GM15510 (cell line): Measurements from ENCODE around the gene NTN1.

Source experiments
- POLR2A ChIP-seq: IDR thresholded peaks from 3 replicates; pipeline ENCODE4 v1.6.1; 2011; ENCODE audit warnings: borderline replicate concordance; ENCODE audit not compliant: insufficient read length; ENCODE audit errors: extremely low read depth

The NTN1 gene

DNA sequence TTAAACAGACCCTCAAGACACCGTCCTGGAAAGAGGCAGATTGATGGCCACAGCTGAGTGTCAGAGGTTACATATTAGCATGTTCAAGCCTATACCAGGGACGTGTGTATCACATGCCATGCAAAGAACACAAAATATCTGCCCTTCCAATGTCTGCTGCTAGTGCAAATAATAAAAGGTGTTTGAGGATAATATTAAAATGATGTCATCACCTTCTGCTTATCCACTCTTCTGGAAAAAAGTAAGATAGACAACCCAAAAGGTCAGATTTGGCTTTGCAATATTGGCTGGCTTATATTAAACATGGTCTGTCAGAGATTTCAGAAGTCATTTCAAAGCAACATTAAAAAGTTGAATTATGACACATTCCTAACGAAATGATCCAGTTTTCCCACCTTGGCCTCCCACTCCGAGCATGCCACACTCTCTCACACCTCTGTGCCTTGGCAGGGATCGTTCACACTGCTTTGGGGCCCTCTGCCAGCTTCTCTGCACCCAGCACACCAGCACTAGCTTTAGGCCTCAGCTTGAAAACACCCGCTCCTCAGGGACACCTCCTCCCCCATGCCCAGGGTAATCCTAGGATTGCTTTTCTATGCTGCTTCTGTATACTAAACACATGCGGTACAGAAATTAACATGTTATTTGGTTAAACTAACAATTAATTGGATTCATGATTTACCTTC, 248.2 kb downstream of the NTN1 start:
- TF ChIP-seq POLR2A: no peak

DNA sequence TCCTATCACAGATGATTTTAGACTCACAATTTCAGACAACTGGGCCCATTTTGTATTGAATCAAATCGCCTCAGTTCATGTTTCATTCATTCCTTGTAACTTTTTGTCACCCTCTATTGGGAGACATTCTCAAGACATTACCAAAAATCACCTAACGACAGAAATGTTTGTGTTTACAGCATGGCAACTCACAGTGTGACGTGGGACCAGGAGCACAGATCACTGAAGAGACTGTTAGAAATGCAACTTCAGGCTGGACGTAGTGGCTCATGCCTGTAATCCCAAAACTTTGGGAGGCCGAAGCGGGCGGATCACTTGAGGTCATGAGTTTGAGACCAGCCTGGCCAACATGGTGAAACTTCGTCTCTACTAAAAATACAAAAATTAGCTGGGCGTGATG, 249.6 kb downstream of the NTN1 start:
- no peak for TF ChIP-seq POLR2A

DNA sequence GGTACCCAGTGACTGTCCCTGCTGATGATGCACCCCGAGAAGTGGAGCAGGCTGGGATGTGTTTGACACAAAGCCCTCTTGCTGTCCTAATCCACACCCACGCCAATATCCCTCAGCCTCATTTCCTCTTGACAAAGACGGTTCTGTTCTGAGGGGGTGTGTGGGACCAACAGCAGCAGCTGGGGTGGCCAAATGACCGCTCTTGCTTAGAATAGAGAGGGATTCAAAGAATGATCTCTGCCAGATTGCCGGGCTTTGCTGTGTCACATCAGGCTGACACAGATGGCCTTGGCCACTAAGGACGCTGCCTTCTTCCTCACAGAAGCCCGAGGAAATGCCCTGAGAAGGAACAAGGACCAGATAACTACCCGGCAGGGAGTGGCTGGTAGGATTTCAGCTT, 250.7 kb downstream of the NTN1 start:
- TF ChIP-seq POLR2A: no peak

DNA sequence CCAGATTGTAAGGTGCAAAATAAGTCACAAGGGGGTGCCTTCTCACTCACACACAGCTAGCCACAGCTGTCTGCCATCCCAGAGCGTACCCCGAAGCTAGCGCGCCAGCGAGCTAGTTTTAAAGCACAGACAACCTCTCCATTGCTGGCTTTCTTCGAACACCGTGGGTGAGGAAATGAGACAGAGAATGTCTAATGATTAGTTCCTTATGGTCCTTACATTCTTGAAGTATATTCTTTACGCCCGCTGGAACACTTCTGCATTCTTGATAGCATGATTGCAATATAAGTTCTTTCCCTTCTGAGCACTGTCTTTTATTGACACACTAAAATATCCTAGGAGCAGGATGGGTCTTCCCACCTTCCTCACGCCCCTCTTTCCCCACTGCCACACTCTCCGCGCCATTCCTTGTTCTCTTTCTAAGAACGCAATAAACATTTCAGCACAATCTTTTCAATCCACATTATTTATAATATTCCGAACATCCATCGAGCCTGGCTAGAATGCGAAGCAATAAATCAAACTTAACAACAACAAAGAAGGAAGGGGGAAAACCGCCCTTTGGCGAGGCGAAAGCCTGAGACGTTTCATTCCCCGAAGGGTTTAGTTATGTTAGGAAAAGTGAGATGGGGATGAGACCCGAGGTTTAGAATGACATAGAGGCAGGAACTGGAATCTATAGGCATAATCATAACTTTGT, 251.3 kb downstream of the NTN1 start:
- TF ChIP-seq POLR2A: no peak

DNA sequence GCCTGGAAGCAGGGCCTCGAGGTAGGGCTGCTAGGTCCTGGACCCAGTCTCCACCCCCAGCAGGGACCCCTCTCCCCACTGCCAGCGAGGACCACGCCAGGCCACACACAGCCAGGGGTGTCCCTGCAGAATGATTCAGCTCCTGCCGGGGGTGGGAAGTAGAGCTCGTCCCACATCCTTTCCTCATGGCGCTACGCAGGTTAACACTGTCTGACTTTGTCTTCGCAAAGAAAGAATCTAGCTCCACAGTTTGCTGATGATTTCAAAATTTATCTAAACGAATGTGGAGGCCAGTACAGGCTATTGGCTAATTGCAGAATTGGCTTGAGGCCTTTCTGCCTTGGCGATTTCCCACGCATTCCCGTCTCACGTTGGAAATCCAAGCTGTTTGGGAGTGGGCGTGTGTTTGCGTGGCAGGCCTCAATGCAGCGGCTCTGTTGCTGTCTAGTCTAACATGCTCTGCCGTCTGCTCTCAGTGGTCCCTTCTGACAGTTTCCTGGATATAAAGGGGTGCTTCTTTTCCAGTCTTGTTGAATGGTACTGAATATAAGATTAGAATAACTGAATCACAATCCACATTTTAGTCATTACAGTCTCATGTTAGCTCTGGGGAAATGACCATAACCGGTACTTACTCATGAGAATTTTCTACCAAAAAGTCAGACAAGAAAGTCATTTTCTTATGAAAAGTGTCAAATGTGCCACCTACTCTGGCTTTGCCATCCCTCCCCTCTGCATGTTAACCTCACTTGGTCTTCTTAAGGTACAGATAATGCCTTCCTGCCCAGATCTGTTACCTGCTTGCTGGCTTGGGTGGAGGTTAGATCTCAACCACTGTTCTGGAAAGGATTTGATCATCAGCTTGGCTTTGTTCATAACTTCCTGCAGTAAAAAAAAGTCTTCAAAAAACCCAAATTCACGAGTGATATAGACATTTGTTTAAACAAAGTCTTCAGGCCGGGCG, 252.4 kb downstream of the NTN1 start:
- TF ChIP-seq POLR2A: no peak

DNA sequence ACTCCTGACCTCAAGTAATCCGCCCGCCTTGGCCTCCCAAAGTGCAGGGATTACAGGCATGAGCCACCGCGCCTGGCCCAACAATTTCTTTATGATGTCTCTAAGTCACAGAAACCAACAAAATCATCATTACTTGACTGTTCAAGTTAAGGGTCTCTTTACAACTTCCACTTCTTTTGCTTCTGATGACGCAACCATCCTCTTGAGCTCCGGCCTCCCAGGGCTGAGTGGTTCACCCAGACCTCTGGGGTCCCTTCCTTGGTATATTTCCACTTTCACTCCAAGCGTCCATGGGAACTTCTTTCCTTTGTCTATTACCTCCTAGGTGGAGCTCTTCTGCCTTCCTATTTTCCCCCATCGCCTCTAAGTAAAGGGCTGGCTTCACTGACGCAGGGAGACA, 253.7 kb downstream of the NTN1 start:
- TF ChIP-seq POLR2A: no peak

DNA sequence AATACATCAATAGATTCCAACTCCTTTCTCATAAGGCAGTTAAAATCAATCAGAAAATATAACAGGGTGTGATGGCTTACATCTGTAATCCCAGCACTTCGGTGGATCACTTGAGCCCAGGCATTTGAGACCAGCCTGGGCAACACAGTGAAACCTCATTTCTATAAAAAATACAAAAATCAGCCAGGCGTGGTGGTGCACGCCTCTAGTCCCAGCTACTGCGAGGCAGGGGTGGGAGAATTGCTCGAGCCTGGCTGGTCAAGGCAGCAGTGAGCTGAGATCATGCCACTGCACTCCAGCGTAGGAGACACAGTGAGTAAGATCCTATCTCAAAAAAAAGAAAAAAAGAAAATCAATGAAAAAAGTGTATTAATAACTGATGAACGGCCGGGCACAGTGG, 258.6 kb downstream of the NTN1 start:
- no peak for TF ChIP-seq POLR2A

DNA sequence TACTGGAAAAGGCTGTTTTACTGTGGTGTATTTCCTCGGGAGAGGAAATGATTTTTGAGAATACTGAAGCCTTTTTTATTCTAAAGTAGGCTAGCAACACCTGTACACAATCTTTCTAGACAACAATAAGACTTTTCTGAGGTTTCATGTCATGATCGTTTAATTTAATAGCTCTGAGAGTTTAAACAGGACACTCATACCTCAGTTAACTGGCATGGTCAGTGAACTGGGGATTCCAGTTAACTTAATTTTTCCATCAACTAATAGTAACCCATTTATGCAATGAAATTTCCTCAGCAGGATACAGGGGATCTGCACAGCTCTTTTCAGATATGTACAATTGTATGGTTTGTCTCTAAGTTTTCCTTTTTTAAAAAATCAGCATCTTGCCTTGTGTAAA, 262.6 kb downstream of the NTN1 start:
- no peak for TF ChIP-seq POLR2A

DNA sequence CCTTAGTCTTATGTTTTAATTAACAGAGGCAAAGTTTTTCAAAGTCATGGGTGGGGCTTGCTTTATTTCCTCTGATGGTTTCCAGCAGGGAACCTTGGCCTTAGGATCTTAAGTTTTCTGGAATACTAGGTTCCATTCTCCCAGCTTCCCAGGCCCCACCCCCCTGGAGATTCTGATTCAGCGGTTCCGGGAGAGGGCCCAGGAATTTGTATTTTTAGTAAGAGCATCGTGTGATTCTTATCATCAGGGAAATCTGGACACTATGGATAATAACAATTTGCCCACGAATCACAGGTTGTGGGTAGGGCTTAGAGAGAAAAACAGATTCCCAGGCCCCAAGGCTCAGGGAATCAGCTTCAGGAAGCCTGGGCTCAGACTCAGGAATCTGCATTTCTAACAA, 263.6 kb downstream of the NTN1 start:
- TF ChIP-seq POLR2A: no peak

DNA sequence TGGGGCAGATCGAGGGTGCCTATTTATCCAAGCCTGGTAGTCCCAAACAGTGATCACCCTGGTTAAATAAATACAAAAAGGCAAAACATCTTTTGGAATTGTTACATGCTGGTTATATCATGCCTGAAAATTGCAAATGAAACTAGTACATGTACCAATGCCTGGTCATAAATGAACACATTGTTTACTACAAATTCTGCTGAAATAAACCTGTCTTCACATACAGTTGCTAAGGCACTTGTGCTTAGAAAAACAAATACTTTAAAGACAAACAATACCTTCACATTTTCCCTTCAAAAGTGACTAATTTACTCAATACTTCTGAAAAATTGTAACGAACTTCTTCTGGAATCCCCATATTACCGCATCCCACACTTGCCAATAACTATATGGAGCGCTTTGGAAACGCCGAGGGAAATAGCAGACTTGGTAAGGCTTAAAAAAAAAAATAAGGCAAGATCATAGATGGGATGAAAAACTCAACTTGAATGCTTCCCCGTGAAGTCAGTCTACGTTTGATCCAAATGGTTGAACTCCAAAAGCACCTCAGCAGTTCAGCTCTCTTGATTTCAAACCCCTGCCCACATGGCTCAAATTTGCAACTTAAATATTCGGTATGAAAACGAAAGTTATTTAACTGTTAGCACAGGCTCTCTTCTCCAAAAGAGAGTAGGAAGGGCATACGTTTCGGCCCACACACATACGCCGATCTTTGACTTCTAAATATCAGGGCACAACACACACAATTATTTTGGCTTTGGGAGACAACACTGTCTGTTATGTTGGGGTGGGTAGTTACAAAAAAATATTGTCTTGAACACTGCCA, 264.5 kb downstream of the NTN1 start:
- no peak for TF ChIP-seq POLR2A

DNA sequence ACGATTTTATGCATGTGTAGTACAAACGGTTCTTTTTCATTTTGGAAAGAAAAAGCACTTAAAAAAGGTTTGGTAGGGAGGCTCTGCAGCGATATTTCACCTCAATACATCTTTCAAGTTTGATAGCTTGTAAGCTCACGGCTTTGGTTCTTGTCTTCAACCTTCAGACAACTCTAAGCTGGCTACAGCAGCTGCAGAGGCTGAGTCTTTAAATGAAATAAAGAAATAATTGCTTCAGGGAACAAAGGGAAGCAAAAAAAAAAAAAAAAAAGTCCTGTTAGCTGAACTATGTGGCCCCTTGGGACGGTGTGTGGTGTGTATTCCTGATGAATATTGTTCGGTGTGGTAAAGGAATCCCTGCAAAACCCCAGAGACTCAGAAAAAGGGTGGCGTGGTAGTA, 265.1 kb downstream of the NTN1 start:
- no peak for TF ChIP-seq POLR2A

DNA sequence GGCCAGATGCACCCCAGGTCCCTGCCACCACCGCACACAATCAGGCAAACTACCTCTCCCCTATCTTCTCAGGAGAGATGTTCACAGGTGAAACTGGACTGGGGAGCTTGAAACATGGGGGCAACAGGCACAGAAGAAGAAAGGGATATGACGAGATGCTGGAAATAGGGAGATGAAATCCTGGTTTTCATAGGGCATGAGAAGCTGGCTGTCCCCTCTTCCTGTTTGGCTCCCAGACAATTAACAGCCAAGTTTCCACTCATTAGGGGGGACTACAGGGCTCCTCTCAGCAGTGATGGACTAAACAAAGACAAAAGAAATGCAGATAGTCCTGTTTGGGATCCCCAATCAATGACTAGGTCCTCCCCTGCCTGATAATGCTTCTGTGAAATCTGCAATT, 266.0 kb downstream of the NTN1 start:
- no peak for TF ChIP-seq POLR2A

DNA sequence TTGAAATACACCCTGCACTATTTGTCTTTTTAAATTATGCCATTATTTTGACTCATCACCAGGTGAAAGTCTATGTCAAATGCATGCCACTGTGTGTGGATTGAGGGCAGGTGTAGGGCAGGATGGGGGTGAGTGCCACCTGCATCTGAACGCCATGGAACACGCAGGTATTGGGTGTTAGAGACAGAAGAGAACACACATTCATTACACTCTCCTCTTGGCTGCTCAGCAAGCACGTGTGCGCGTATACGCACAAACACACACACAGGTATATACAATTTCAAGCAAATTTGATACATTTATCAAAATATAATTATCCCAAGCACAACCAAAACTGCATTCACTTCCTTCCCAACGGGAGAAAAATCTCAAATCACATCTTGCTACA, 268.9 kb downstream of the NTN1 start:
- TF ChIP-seq POLR2A: no peak

DNA sequence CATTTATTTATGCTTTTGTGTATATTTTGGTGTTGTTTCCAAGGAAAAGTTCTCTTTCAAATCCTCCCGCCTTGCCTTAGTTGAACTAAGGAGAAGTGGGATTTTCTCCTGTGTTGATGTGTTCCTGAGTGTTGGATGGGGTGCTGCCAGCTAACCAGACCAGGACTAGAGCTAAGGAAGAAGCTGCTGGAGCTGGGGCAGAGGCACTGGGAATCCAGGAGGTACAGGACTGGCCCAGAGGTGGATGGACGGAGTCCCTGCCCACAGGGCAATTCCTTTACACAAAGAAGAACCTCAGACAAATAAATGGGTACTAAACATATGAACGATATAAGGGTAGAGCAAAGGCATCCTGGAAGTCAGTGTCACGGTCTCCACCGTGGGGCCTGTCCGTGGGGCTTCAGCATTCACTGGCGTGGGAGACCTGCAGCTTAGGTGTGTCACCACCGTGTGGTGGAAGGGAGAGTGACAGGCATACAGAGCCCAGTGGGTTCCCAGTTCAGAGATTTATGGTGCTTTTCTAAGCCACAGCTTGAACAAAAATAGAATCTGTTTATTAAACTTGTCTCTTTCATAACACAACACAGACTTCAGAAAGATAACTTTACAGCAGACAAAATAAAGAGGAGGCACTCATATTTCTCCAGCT, 270.7 kb downstream of the NTN1 start:
- no peak for TF ChIP-seq POLR2A

DNA sequence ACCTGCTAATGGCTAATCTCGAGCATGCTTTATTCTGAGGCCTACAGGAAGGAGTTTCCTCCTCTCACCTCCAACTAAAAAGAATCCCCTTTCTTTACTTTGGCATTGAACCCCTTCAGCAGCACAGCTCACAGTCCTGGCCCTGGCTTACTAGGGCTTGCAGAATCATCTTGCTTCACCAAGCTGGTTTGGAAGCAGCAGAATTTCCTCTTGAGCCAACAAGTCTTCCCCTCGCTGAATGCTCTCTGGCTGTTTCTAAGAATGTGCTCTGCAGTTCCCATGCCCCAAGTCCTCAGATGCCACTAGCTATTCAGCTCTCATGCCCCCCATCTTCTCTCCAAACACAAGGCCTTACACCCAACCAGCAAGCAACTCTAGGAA, 271.2 kb downstream of the NTN1 start:
- no peak for TF ChIP-seq POLR2A
